Measurements from ENCODE around the gene DNAJC1.

DNA sequence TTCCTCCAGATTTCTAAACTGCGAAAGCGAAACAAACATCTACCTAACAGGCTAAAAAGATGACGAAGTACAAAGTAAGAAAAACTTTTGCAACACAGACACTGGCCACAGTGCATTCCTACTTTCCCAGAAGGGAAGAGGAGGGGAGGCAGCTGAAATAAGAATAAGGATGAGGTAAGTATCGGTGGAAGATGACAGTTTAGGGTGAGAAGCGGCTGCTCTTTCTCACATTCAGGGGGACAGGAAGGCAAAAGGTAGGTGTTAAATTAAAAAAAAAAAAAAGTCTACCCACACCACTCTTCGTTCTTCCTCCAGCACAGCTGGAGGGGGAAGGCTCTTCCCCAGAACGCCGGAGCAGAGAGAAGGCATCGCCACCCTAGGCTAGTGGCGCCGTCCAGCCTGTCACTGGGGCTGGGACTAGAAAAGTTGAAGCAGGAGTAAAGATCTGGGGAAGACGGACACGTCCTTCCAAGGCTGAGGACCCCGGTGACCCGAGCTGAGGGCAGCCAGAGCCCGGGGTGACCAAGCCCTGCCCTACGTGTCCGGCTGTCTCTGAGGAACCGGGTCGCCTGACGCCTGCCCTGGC is 846 bp downstream of the DNAJC1 start:
- no peak for TF ChIP-seq POLR2A (IDR thresholded peaks at IDR 0.05; ENCODE audit: low read depth, low read length)
- TF ChIP-seq POLR2AphosphoS5 (IDR thresholded peaks at IDR 0.05; ENCODE audit: low read depth, low read length): no peak
- no peak for TF ChIP-seq TAF1 (IDR thresholded peaks at IDR 0.05; ENCODE audit: low read depth, low read length)
- no peak for TF ChIP-seq PAX5 (IDR thresholded peaks at IDR 0.05; ENCODE audit: insufficient read depth, low read length, severe bottlenecking)
- no peak for TF ChIP-seq SPI1 (IDR thresholded peaks at IDR 0.05; ENCODE audit: low read depth, low read length)
- no peak for TF ChIP-seq POU2F2 (IDR thresholded peaks at IDR 0.05; ENCODE audit: low read depth, low read length)

All from GM12891 (cell line).